Fibroblast of the aortic adventitia (primary cell): ENCODE measurements around the gene KRTAP11-1. TPM values are rescaled to one million over a fixed set of nuclear protein-coding genes. Genes with fewer than 3 reads are reported as not detected.

ENCODE experiments used
- DNase-seq: peaks from one replicate; pipeline ENCODE4 v3.0.0-alpha.2; 2010; ENCODE audit warnings: low read depth
- H3K4me3 ChIP-seq: 2 replicates; pipeline ENCODE4 v1.5.1; 2011; ENCODE audit warnings: low read depth, mild to moderate bottlenecking, control low read depth, low read length, moderate library complexity
- CTCF ChIP-seq: IDR thresholded peaks from 2 replicates; pipeline ENCODE4 v1.5.1; 2011; ENCODE audit warnings: mild to moderate bottlenecking, low read length, control low read depth, inconsistent platforms; ENCODE audit not compliant: insufficient read depth
- total RNA-seq: library from RNA; depleted of rRNA; stranded (reverse); fragments of >200 nt; gene quantifications from 2 replicates; pipeline ENCODE4 v1.2.3, GENCODE V29; 2012; ENCODE audit warnings: low replicate concordance

KRTAP11-1 gene
- total RNA-seq, 1 donor, result not detected

- no peak for TF ChIP-seq CTCF
- H3K4me3 ChIP-seq, result no peak overlapping the region
- no peak for DNase-seq
Observed at GRCh38 chr21:30880914-30881313, 466 bp downstream of the KRTAP11-1 start.

GRCh38 chr21:30874526-30874925, 6.9 kb downstream of the KRTAP11-1 start:
- H3K4me3 ChIP-seq, result no peak overlapping the region
- DNase-seq, result no peak
- TF ChIP-seq CTCF, result no peak

GRCh38 chr21:30847627-30848500, 33.5 kb downstream of the KRTAP11-1 start:
- no peak overlapping the region for H3K4me3 ChIP-seq
- no peak for TF ChIP-seq CTCF
- DNase-seq, result no peak

GRCh38 chr21:30842990-30843389, 38.4 kb downstream of the KRTAP11-1 start:
- no peak for DNase-seq
- no peak overlapping the region for H3K4me3 ChIP-seq
- TF ChIP-seq CTCF, result no peak

- TF ChIP-seq CTCF, result no peak
- no peak overlapping the region for H3K4me3 ChIP-seq
- DNase-seq, result no peak
Observed at GRCh38 chr21:30839304-30839703, 42.1 kb downstream of the KRTAP11-1 start.

GRCh38 chr21:30838536-30838935, 42.8 kb downstream of the KRTAP11-1 start:
- no peak for TF ChIP-seq CTCF
- H3K4me3 ChIP-seq, result no peak overlapping the region
- no peak for DNase-seq
